HepG2 (cell line): Measurements from ENCODE around the gene GPR37L1. TPM values are rescaled to one million over a fixed set of nuclear protein-coding genes. Genes with fewer than 3 reads are reported as not detected.

Experiments used
- ATAC-seq: fragments of 200-7000 bp; cut with Tn5 transposase; 3 replicates; pipeline ENCODE4 v1.9.1; 2020; ENCODE audit warnings: mild to moderate bottlenecking, moderate library complexity
- BruUV-seq: library from RNA; stranded (reverse); fragments of 400-500 nt; replicated peaks from 2 replicates; lab custom pipeline; 2021; lab: Mats Ljungman, UMichigan
- CTCF ChIA-PET: fragments of 300-600 bp; formaldehyde crosslinking; extraction: SDS; loops from one replicate; lab custom pipeline; 2021; ENCODE audit warnings: low total read pairs, inconsistent platforms, low intra/inter-chr PET ratio; lab: Yijun Ruan, JAX
- POLR2A ChIA-PET: fragments of 350-600 bp; sonication (Branson Sonifier 250); formaldehyde crosslinking; loops from one replicate; lab custom pipeline; 2020; ENCODE audit warnings: antibody characterized with exemption, inconsistent platforms; lab: Yijun Ruan, JAX
- DNase-seq: peaks from one replicate; pipeline ENCODE4 v3.0.0-alpha.2; 2015; ENCODE audit warnings: low spot score
- FAIRE-seq: peaks from 3 replicates; lab custom pipeline; 2011; peaks lifted over from hg19 to GRCh38; lab: Jason Lieb, UNC
- H2AFZ ChIP-seq: one replicate; pipeline ENCODE4 v1.6.1; 2011; ENCODE audit warnings: low read length, inconsistent platforms
- H3K27ac ChIP-seq: fragments of 300-600 bp; 3 replicates; pipeline ENCODE4 v1.8.0; 2011; ENCODE audit warnings: mixed run types, mild to moderate bottlenecking, mixed read lengths, low read length, inconsistent platforms; ENCODE audit not compliant: insufficient read depth; ENCODE audit errors: extremely low read length
- H3K27me3 ChIP-seq, 2 experiments: fragments of 200-600 bp in 1 of 2; 2 replicates in 1 of 2; 3 replicates in 1 of 2; pipeline versions ENCODE4 v1.6.0 to v1.8.0; 2011; ENCODE audit warnings: low read length in 2 of 2, mild to moderate bottlenecking in 2 of 2, moderate library complexity in 2 of 2, inconsistent platforms in 1 of 2; ENCODE audit not compliant: insufficient read depth in 2 of 2, control insufficient read depth in 1 of 2
- H3K36me3 ChIP-seq, 2 experiments: fragments of 200-600 bp in 1 of 2; replicated peaks in 1 of 2; 2 replicates in 1 of 2; 3 replicates in 1 of 2; pipeline versions ENCODE4 v1.5.1 to v1.8.0; 2011; ENCODE audit warnings: low read length in 2 of 2, inconsistent platforms in 1 of 2; ENCODE audit not compliant: insufficient read depth in 2 of 2, control insufficient read depth in 1 of 2
- H3K4me1 ChIP-seq: 2 replicates; pipeline ENCODE4 v1.5.1; 2012; ENCODE audit warnings: low read length, inconsistent platforms; ENCODE audit not compliant: insufficient read depth
- H3K4me2 ChIP-seq: 2 replicates; pipeline ENCODE4 v1.6.0; 2011; ENCODE audit warnings: low read depth, low read length, inconsistent platforms
- H3K4me3 ChIP-seq, 3 experiments: fragments of 200-600 bp in 1 of 3; sonication (generic), shearing (Covaris generic) in 1 of 3; replicated peaks in 1 of 3; 2 replicates each; pipeline ENCODE4 v1.5.1; 2011 to 2016; ENCODE audit warnings: low read length in 3 of 3, inconsistent platforms in 2 of 3, low read depth in 2 of 3, mild to moderate bottlenecking in 2 of 3, control low read depth in 1 of 3, mixed read lengths in 1 of 3; ENCODE audit not compliant: insufficient read depth in 1 of 3
- H3K79me2 ChIP-seq: one replicate; pipeline ENCODE4 v1.6.1; 2011; ENCODE audit warnings: low read length, inconsistent platforms; ENCODE audit not compliant: insufficient read depth
- H3K9ac ChIP-seq: 2 replicates; pipeline ENCODE4 v1.6.0; 2011; ENCODE audit warnings: mild to moderate bottlenecking, low read depth, low read length, inconsistent platforms; ENCODE audit not compliant: insufficient read depth
- H3K9me3 ChIP-seq: 2 replicates; pipeline ENCODE4 v1.5.1; 2012; ENCODE audit warnings: mild to moderate bottlenecking, low read length
- H4K20me1 ChIP-seq: 2 replicates; pipeline ENCODE4 v1.6.0; 2011; ENCODE audit warnings: inconsistent platforms, mild to moderate bottlenecking, low read length, moderate library complexity; ENCODE audit not compliant: insufficient read depth
- AKAP8 ChIP-seq: sonication (generic); formaldehyde crosslinking; IDR thresholded peaks from 2 replicates; pipeline ENCODE4 v1.5.1; 2020; ENCODE audit warnings: mild to moderate bottlenecking, missing genetic modification reagents
- MLLT10 ChIP-seq: sonication (generic); formaldehyde crosslinking; IDR thresholded peaks from 2 replicates; pipeline ENCODE4 v1.4.0; 2020; ENCODE audit warnings: missing genetic modification reagents
- PAX8 ChIP-seq: sonication (generic); formaldehyde crosslinking; IDR thresholded peaks from 2 replicates; pipeline ENCODE4 v1.8.0; 2022; ENCODE audit warnings: mild to moderate bottlenecking, missing genetic modification reagents, borderline replicate concordance
- REPIN1 ChIP-seq: sonication (generic); formaldehyde crosslinking; IDR thresholded peaks from 2 replicates; pipeline ENCODE4 v1.8.0; 2022; ENCODE audit warnings: missing genetic modification reagents, low read depth, mild to moderate bottlenecking, borderline replicate concordance
- SCMH1 ChIP-seq: sonication (generic); formaldehyde crosslinking; IDR thresholded peaks from 2 replicates; pipeline ENCODE4 v1.9.0; 2021; ENCODE audit warnings: missing genetic modification reagents, mild to moderate bottlenecking, borderline replicate concordance
- ZNF235 ChIP-seq: sonication (generic); formaldehyde crosslinking; IDR thresholded peaks from 2 replicates; pipeline ENCODE4 v1.8.1; 2023; ENCODE audit warnings: mild to moderate bottlenecking, missing genetic modification reagents, borderline replicate concordance
- ZNF614 ChIP-seq: IDR thresholded peaks from 2 replicates; pipeline ENCODE4 v1.6.1; 2018; ENCODE audit warnings: missing biosample characterization, missing genetic modification reagents, inconsistent platforms, borderline replicate concordance
- WGBS: methylation state at CpG from one replicate; pipeline ENCODE4 v1.1.6; 2017; ENCODE audit warnings: low lambda C conversion rate; 5-methylcytosine and 5-hydroxymethylcytosine counted together
- in situ Hi-C: cut with HindIII; loops from 2 replicates; pipeline ENCODE4 v1.10.0; 2017; ENCODE audit warnings: low pct_unique_long_range_greater_than_20kb; ENCODE audit not compliant: extremely low pct_ligation_motif_present
- intact Hi-C: fragments of 100-400 bp; cut with micrococcal nuclease; formaldehyde crosslinking; loops from one replicate; pipeline ENCODE4 v1.10.0; 2022; ENCODE audit not compliant: unreplicated experiment
- polyA plus RNA-seq, 8 experiments: library from polyadenylated mRNA; depleted of rRNA in 3 of 8; stranded (reverse) in 7 of 8; unstranded in 1 of 8; fragments of >200 nt; fragmentation: Illumina TruSeq in 4 of 8; extraction: Trizol in 4 of 8; gene quantifications; 2 replicates each; pipeline versions ENCODE4 v1.2.1 to v1.2.3, GENCODE V29; 2011 to 2016; ENCODE audit warnings: low read depth in 4 of 8, missing spikeins in 1 of 8, mixed read lengths in 1 of 8; ENCODE audit not compliant: insufficient read depth in 1 of 8
- total RNA-seq, 5 experiments: library from RNA; depleted of rRNA; stranded (reverse); fragments of >200 nt; fragmentation: Illumina TruSeq; extraction: Trizol; gene quantifications; 2 replicates each; pipeline ENCODE4 v1.2.3, GENCODE V29; 2016; ENCODE audit warnings: low read depth in 1 of 5
- TF ChIP-seq, protein P1 (sequence below): IDR thresholded peaks from 2 replicates; pipeline ENCODE4 v1.6.1; 2016; ENCODE audit warnings: low read depth, missing genetic modification reagents, missing compliant biosample characterization
- TF ChIP-seq, protein P2 (sequence below): sonication (generic); formaldehyde crosslinking; conservative IDR thresholded peaks from 2 replicates; pipeline ENCODE4 v1.8.1; 2023; ENCODE audit warnings: missing genetic modification reagents

GPR37L1 gene
- total and polyA plus RNA-seq, 2 of the 13 experiments (the other 11 are each of a cell fraction or from before 2014, with no cell fraction given), result 0.13 TPM; not detected in 1

DNA sequence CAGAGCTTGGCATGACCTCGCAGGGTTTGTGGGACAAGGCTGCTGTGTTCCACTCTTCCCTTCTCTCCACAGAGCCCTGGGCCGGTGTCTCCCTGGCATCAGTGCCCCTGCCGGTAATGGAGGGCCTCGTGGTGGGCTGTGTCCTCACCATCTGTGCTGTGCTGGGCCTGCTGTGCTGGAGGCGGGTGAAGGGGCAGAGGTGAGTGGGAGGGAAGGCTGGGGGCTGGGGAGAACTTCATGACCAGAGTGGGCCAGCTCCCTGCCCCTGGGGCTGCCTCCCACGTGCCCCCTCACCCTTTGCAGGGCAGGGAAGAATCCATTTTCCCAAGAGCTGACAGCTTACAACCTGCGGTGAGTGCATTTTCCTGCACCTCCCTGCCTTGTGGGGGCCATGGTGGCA is 58.9 kb downstream of the GPR37L1 start:
- Histone ChIP-seq H3K9me3 (no peaks in the 10 kb centered on the region), H2AFZ (no peak overlapping the region), H3K4me1 (no peaks in the 10 kb centered on the region), H3K36me3 (no peaks in the 10 kb centered on the region), H3K9ac (no peak overlapping the region), H3K27me3 (peaks cover 10 to 36% of the 10 kb centered on the region in 2 experiments; a peak in 4 of 5 replicates), H3K79me2 (no peaks in the 10 kb centered on the region)
- FAIRE-seq, result no peak
- ChIA-PET CTCF (no interaction called here), POLR2A (no interaction called here)
- no TSS peak for BruUV-seq
- ATAC-seq, result no peak
- TF ChIP-seq PAX8 (CRISPR knock-in tag) (no peak), ZNF235 (no peak), SCMH1 (no peak), ZNF614 (CRISPR knock-in tag) (no peak), AKAP8 (no peak), REPIN1 (CRISPR knock-in tag) (no peak), MLLT10 (no peak)
- TF ChIP-seq, protein P1, sequence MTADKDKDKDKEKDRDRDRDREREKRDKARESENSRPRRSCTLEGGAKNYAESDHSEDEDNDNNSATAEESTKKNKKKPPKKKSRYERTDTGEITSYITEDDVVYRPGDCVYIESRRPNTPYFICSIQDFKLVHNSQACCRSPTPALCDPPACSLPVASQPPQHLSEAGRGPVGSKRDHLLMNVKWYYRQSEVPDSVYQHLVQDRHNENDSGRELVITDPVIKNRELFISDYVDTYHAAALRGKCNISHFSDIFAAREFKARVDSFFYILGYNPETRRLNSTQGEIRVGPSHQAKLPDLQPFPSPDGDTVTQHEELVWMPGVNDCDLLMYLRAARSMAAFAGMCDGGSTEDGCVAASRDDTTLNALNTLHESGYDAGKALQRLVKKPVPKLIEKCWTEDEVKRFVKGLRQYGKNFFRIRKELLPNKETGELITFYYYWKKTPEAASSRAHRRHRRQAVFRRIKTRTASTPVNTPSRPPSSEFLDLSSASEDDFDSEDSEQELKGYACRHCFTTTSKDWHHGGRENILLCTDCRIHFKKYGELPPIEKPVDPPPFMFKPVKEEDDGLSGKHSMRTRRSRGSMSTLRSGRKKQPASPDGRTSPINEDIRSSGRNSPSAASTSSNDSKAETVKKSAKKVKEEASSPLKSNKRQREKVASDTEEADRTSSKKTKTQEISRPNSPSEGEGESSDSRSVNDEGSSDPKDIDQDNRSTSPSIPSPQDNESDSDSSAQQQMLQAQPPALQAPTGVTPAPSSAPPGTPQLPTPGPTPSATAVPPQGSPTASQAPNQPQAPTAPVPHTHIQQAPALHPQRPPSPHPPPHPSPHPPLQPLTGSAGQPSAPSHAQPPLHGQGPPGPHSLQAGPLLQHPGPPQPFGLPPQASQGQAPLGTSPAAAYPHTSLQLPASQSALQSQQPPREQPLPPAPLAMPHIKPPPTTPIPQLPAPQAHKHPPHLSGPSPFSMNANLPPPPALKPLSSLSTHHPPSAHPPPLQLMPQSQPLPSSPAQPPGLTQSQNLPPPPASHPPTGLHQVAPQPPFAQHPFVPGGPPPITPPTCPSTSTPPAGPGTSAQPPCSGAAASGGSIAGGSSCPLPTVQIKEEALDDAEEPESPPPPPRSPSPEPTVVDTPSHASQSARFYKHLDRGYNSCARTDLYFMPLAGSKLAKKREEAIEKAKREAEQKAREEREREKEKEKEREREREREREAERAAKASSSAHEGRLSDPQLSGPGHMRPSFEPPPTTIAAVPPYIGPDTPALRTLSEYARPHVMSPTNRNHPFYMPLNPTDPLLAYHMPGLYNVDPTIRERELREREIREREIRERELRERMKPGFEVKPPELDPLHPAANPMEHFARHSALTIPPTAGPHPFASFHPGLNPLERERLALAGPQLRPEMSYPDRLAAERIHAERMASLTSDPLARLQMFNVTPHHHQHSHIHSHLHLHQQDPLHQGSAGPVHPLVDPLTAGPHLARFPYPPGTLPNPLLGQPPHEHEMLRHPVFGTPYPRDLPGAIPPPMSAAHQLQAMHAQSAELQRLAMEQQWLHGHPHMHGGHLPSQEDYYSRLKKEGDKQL (CRISPR knock-in tag), result no peak
- TF ChIP-seq, protein P2, sequence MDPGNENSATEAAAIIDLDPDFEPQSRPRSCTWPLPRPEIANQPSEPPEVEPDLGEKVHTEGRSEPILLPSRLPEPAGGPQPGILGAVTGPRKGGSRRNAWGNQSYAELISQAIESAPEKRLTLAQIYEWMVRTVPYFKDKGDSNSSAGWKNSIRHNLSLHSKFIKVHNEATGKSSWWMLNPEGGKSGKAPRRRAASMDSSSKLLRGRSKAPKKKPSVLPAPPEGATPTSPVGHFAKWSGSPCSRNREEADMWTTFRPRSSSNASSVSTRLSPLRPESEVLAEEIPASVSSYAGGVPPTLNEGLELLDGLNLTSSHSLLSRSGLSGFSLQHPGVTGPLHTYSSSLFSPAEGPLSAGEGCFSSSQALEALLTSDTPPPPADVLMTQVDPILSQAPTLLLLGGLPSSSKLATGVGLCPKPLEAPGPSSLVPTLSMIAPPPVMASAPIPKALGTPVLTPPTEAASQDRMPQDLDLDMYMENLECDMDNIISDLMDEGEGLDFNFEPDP (CRISPR knock-in tag), result no peak
- TF ChIP-seq, all 625 proteins: peak for 0
- Histone ChIP-seq H3K27ac (no peak overlapping the region), H3K4me3 (no peak overlapping the region), H4K20me1 (0 out of 2 replicates have a peak, but pooled peaks cover 3% of the 10 kb centered on the region), H3K4me2 (no peak overlapping the region)
- in situ Hi-C loops (no loop called here), intact Hi-C loops (no loop called here)
- no peak for DNase-seq
- 0% methylated on average over 3 of the region's 7 CpGs for WGBS
